ENCODE measurements around the gene FOXQ1.

FOXQ1 gene

DNA sequence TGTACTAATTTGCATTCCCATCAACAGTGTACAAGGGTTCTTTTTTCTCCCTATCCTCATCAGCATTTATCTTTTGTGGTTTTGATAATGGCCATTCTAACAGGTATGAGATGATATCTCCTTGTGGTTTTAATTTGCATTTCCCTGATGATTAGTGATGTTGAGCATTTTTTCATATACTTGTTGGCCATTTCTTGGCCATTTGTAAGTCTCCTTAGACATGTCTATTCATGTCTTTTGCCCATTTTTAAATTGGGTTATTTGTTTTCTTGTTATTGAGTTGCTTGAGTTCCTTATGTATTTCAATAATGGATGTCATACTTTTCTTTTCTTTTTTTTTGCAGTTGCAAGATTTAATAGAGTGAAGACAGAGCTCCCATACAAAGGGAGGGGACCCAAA lies 17.8 kb downstream of the FOXQ1 start:
- DNase-seq (ENCODE audit: low read depth in 1 of 2, low spot score in 1 of 2), result no peak
- no peaks in the 10 kb centered on the region for H3K27me3 ChIP-seq (ENCODE audit: insufficient read depth, poor library complexity, severe bottlenecking)
- TF ChIP-seq SPI1 (IDR thresholded peaks at IDR 0.05; ENCODE audit: borderline replicate concordance, low read depth), result no peak
- TF ChIP-seq, protein P1, sequence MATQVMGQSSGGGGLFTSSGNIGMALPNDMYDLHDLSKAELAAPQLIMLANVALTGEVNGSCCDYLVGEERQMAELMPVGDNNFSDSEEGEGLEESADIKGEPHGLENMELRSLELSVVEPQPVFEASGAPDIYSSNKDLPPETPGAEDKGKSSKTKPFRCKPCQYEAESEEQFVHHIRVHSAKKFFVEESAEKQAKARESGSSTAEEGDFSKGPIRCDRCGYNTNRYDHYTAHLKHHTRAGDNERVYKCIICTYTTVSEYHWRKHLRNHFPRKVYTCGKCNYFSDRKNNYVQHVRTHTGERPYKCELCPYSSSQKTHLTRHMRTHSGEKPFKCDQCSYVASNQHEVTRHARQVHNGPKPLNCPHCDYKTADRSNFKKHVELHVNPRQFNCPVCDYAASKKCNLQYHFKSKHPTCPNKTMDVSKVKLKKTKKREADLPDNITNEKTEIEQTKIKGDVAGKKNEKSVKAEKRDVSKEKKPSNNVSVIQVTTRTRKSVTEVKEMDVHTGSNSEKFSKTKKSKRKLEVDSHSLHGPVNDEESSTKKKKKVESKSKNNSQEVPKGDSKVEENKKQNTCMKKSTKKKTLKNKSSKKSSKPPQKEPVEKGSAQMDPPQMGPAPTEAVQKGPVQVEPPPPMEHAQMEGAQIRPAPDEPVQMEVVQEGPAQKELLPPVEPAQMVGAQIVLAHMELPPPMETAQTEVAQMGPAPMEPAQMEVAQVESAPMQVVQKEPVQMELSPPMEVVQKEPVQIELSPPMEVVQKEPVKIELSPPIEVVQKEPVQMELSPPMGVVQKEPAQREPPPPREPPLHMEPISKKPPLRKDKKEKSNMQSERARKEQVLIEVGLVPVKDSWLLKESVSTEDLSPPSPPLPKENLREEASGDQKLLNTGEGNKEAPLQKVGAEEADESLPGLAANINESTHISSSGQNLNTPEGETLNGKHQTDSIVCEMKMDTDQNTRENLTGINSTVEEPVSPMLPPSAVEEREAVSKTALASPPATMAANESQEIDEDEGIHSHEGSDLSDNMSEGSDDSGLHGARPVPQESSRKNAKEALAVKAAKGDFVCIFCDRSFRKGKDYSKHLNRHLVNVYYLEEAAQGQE (IDR thresholded peaks at IDR 0.05; ENCODE audit: insufficient replicate concordance, low read depth), result no peak
- TF ChIP-seq POLR2AphosphoS5 (IDR thresholded peaks at IDR 0.05; ENCODE audit: low read depth), result no peak
- TF ChIP-seq, protein P2, sequence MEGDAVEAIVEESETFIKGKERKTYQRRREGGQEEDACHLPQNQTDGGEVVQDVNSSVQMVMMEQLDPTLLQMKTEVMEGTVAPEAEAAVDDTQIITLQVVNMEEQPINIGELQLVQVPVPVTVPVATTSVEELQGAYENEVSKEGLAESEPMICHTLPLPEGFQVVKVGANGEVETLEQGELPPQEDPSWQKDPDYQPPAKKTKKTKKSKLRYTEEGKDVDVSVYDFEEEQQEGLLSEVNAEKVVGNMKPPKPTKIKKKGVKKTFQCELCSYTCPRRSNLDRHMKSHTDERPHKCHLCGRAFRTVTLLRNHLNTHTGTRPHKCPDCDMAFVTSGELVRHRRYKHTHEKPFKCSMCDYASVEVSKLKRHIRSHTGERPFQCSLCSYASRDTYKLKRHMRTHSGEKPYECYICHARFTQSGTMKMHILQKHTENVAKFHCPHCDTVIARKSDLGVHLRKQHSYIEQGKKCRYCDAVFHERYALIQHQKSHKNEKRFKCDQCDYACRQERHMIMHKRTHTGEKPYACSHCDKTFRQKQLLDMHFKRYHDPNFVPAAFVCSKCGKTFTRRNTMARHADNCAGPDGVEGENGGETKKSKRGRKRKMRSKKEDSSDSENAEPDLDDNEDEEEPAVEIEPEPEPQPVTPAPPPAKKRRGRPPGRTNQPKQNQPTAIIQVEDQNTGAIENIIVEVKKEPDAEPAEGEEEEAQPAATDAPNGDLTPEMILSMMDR (IDR thresholded peaks at IDR 0.05; ENCODE audit: insufficient read depth, low read length), result no peak
- no peak for TF ChIP-seq GABPA (IDR thresholded peaks at IDR 0.05; ENCODE audit: low read depth)

DNA sequence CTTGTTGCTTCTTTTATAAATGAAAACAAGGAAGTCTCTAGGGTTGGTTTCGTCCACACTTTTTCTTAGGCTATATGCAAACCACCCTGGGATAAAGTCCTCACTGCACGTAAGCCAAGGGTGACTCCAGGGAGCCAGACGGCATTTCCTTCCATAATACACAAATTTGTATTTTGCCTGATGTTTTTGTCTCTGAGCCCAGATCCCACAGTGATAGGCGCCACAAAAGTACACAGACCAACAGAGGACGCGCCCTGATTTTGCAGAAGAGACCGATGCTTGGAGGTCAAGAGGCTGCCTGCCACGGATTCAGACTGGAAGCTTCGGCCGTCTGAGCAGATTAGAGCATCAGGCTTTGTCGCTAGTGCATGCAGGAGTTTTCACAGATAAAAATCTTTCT lies 22.8 kb downstream of the FOXQ1 start:
- Histone ChIP-seq H3K27ac (replicated peaks) (no peak overlapping the region), H3K4me3 (replicated peaks; ENCODE audit: insufficient read depth, low read length) (no peak overlapping the region)
- TF ChIP-seq SPI1 (IDR thresholded peaks at IDR 0.05; ENCODE audit: borderline replicate concordance, low read depth) (no peak), GABPA (IDR thresholded peaks at IDR 0.05; ENCODE audit: low read depth) (no peak)
- TF ChIP-seq, protein P1 (IDR thresholded peaks at IDR 0.05; ENCODE audit: insufficient replicate concordance, low read depth), result no peak
- TF ChIP-seq, protein P2 (IDR thresholded peaks at IDR 0.05; ENCODE audit: insufficient read depth, low read length), result no peak

More for the DNA sequence above, 17.8 kb downstream of the FOXQ1 start:
- Histone ChIP-seq H3K27ac (replicated peaks) (no peak overlapping the region), H3K4me3 (replicated peaks; ENCODE audit: insufficient read depth, low read length) (no peak overlapping the region)

DNA sequence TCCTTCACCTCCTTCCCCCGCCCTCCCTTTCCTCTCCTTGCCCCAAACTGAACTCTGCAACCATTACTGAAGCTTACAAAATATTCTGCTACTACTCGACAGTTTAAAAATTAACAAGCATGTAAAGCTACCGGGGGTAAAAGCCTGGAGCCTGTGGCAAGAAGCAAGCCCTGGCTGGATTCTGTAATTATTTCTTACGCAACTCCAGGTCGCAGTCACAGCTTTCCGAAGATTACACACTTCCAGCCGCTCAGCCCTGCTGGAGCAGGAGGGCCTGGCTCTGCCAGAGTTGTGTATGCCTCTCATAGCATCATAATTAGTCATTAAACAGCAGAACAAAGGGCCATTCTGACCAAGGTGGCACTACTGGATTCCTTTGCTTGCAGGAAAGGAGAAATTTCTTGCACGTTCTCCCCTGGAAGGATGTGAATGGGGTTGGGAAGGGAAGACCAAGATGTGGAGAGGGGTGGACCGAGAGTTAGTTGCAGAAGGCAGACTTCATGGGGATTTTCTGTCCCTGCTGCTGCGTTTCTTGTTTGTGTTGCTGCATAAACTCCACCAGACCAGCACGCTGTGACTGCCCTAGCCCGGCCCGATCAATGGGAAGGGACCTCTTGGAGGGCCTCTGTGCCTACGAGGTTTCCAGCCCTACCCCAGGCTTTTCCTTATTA lies 23.6 kb downstream of the FOXQ1 start:
- H3K27ac ChIP-seq (replicated peaks), result no peak overlapping the region
- peak; percentile 55 to 56 for DNase-seq (ENCODE audit: low read depth in 1 of 2, low spot score in 1 of 2)
- no peak for TF ChIP-seq POLR2AphosphoS5 (IDR thresholded peaks at IDR 0.05; ENCODE audit: low read depth)
- TF ChIP-seq, protein P1 (IDR thresholded peaks at IDR 0.05; ENCODE audit: insufficient replicate concordance, low read depth), result no peak
- TF ChIP-seq SPI1 (IDR thresholded peaks at IDR 0.05; ENCODE audit: borderline replicate concordance, low read depth), result no peak
- TF ChIP-seq GABPA (IDR thresholded peaks at IDR 0.05; ENCODE audit: low read depth), result no peak
- TF ChIP-seq, protein P2 (IDR thresholded peaks at IDR 0.05; ENCODE audit: insufficient read depth, low read length), result no peak
- no peaks in the 10 kb centered on the region for H3K27me3 ChIP-seq (ENCODE audit: insufficient read depth, poor library complexity, severe bottlenecking)
- no peak overlapping the region for H3K4me3 ChIP-seq (replicated peaks; ENCODE audit: insufficient read depth, low read length)

More for the DNA sequence above, 22.8 kb downstream of the FOXQ1 start:
- H3K27me3 ChIP-seq (ENCODE audit: insufficient read depth, poor library complexity, severe bottlenecking), result no peaks in the 10 kb centered on the region
- no peak for DNase-seq (ENCODE audit: low read depth in 1 of 2, low spot score in 1 of 2)

Data from HL-60 (cell line).